Activated naive CD4-positive, alpha-beta T cell treated with anti-CD3 and anti-CD28 coated beads, Interleukin-2, amount 50 U/mL, for 72 hours (primary cell): ENCODE results near the gene NECTIN1. TPM values are rescaled to one million over a fixed set of nuclear protein-coding genes. Genes with fewer than 3 reads are reported as not detected.

ENCODE experiments used
- ATAC-seq, 2 donors: fragments of 150-1000 bp; cut with Tn5 transposase; 2 replicates each; pipeline ENCODE4 v1.10.0; 2021; ENCODE audit warnings: mild to moderate bottlenecking in 2 of 2, moderate library complexity in 2 of 2
- DNase-seq, 2 donors: peaks; one replicate each; pipeline ENCODE4 v3.0.0; 2021 to 2022; ENCODE audit warnings: low spot score in 2 of 2
- H3K27ac Mint-ChIP-seq, 2 donors: one replicate each; pipeline ENCODE4 v1.8.0; 2022; ENCODE audit warnings: mild to moderate bottlenecking in 2 of 2, mixed read lengths in 2 of 2
- H3K36me3 Mint-ChIP-seq, 2 donors: one replicate each; pipeline ENCODE4 v1.8.0; 2022; ENCODE audit warnings: mixed read lengths in 2 of 2
- H3K9me3 Mint-ChIP-seq, 2 donors: one replicate each; pipeline ENCODE4 v1.8.0; 2022; ENCODE audit warnings: mixed read lengths in 2 of 2
- total RNA-seq, 2 donors: library from RNA; stranded (reverse); gene quantifications; one replicate each; pipeline ENCODE4 v1.2.3, GENCODE V29; 2022

NECTIN1 gene
- 1 to 10 TPM in 1 of 2 donors, under 1 TPM in 1; 0.20 to 2.2 TPM for total RNA-seq

- no peaks in the 10 kb centered on the region for H3K36me3 Mint-ChIP-seq
- DNase-seq, result peak; percentile 83 to 93
- H3K9me3 Mint-ChIP-seq, result no peaks in the 10 kb centered on the region
- peak; percentile 89 to 93 for ATAC-seq
- no peak within 1 kb of the TSS for H3K27ac Mint-ChIP-seq
Measured at GRCh38 chr11:119728651-119729580, at the start of gene NECTIN1. Gene NECTIN1 (minus strand): TSS chr11:119729200. CDS start chr11:119728553, 647 bp downstream.

GRCh38 chr11:119778391-119779194 lies 49.6 kb upstream of the NECTIN1 start:
- ATAC-seq (no peak), DNase-seq (no peak)
- Mint-ChIP-seq H3K36me3 (no peaks in the 10 kb centered on the region), H3K9me3 (peaks cover 0 to 3% of the 10 kb centered on the region in 2 donors), H3K27ac (no peak overlapping the region)

GRCh38 chr11:119777940-119778339 lies 48.9 kb upstream of the NECTIN1 start:
- Mint-ChIP-seq H3K36me3 (no peaks in the 10 kb centered on the region), H3K9me3 (peaks cover 0 to 3% of the 10 kb centered on the region in 2 donors), H3K27ac (no peak overlapping the region)
- ATAC-seq, result no peak
- no peak for DNase-seq

GRCh38 chr11:119776651-119777050 lies 47.7 kb upstream of the NECTIN1 start:
- no peak for DNase-seq
- ATAC-seq, result no peak
- Mint-ChIP-seq H3K36me3 (no peaks in the 10 kb centered on the region), H3K27ac (no peak overlapping the region), H3K9me3 (peaks cover 0 to 3% of the 10 kb centered on the region in 2 donors)

- DNase-seq, result no peak
- Mint-ChIP-seq H3K27ac (no peak overlapping the region), H3K9me3 (peaks cover 0 to 3% of the 10 kb centered on the region in 2 donors), H3K36me3 (no peaks in the 10 kb centered on the region)
- no peak for ATAC-seq
Measured at GRCh38 chr11:119776031-119776636, 47.1 kb upstream of the NECTIN1 start.

GRCh38 chr11:119774172-119774763 lies 45.3 kb upstream of the NECTIN1 start:
- ATAC-seq, result no peak
- Mint-ChIP-seq H3K36me3 (no peaks in the 10 kb centered on the region), H3K27ac (no peak overlapping the region), H3K9me3 (peaks cover 0 to 3% of the 10 kb centered on the region in 2 donors)
- peak in 1 of 2 donors; percentile 22 for DNase-seq

- H3K27ac Mint-ChIP-seq, result no peak overlapping the region
- H3K36me3 Mint-ChIP-seq, result no peaks in the 10 kb centered on the region
- no peak for DNase-seq
Measured at GRCh38 chr11:119772641-119773415, 43.8 kb upstream of the NECTIN1 start.

GRCh38 chr11:119772076-119772475 lies 43.1 kb upstream of the NECTIN1 start:
- no peak for ATAC-seq
- DNase-seq, result no peak

More at GRCh38 chr11:119772641-119773415, 43.8 kb upstream of the NECTIN1 start:
- ATAC-seq, result no peak
- H3K9me3 Mint-ChIP-seq, result peaks cover 0 to 10% of the 10 kb centered on the region in 2 donors

GRCh38 chr11:119771172-119771770 lies 42.3 kb upstream of the NECTIN1 start:
- no peaks in the 10 kb centered on the region for H3K36me3 Mint-ChIP-seq
- H3K9me3 Mint-ChIP-seq, result peaks cover 3 to 10% of the 10 kb centered on the region in 2 donors
- no peak overlapping the region for H3K27ac Mint-ChIP-seq
- no peak for ATAC-seq
- no peak for DNase-seq

More at GRCh38 chr11:119772076-119772475, 43.1 kb upstream of the NECTIN1 start:
- Mint-ChIP-seq H3K27ac (no peak overlapping the region), H3K36me3 (no peaks in the 10 kb centered on the region), H3K9me3 (peaks cover 0 to 10% of the 10 kb centered on the region in 2 donors)

GRCh38 chr11:119765628-119766027 lies 36.6 kb upstream of the NECTIN1 start:
- no peaks in the 10 kb centered on the region for H3K36me3 Mint-ChIP-seq
- H3K27ac Mint-ChIP-seq, result no peak overlapping the region
- DNase-seq, result no peak
- no peak for ATAC-seq
- peaks cover 3 to 10% of the 10 kb centered on the region in 2 donors for H3K9me3 Mint-ChIP-seq

GRCh38 chr11:119764108-119764868 lies 35.3 kb upstream of the NECTIN1 start:
- H3K27ac Mint-ChIP-seq, result no peak overlapping the region
- no peaks in the 10 kb centered on the region for H3K36me3 Mint-ChIP-seq
- ATAC-seq, result no peak
- no peak for DNase-seq
- peaks cover 3 to 10% of the 10 kb centered on the region in 2 donors for H3K9me3 Mint-ChIP-seq

GRCh38 chr11:119763071-119763728 lies 34.2 kb upstream of the NECTIN1 start:
- Mint-ChIP-seq H3K9me3 (peaks cover 3 to 7% of the 10 kb centered on the region in 2 donors), H3K36me3 (no peaks in the 10 kb centered on the region), H3K27ac (no peak overlapping the region)
- ATAC-seq (no peak), DNase-seq (no peak)

GRCh38 chr11:119759747-119760412 lies 30.9 kb upstream of the NECTIN1 start:
- ATAC-seq (no peak), DNase-seq (no peak)
- no peaks in the 10 kb centered on the region for H3K9me3 Mint-ChIP-seq
- H3K27ac Mint-ChIP-seq, result no peak overlapping the region
- H3K36me3 Mint-ChIP-seq, result no peaks in the 10 kb centered on the region

- no peak for ATAC-seq
- Mint-ChIP-seq H3K36me3 (no peaks in the 10 kb centered on the region), H3K27ac (no peak overlapping the region), H3K9me3 (no peaks in the 10 kb centered on the region)
- DNase-seq, result no peak
Measured at GRCh38 chr11:119759324-119759723, 30.3 kb upstream of the NECTIN1 start.
